Calu3 (cell line): ENCODE measurements around the gene ZNF581. TPM values are rescaled to one million over a fixed set of nuclear protein-coding genes. Genes with fewer than 3 reads are reported as not detected.

ENCODE experiments used
- BruUV-seq: library from RNA; stranded (reverse); fragments of 400-500 nt; replicated peaks from 2 replicates; lab custom pipeline; 2021; lab: Mats Ljungman, UMichigan
- CTCF ChIA-PET: fragments of 300-600 bp; sonication (Branson Sonifier 250); formaldehyde crosslinking; loops from one replicate; lab custom pipeline; 2022; ENCODE audit warnings: antibody characterized with exemption; lab: Charles Lee
- DNase-seq: peaks from one replicate; pipeline ENCODE4 v3.0.0; 2022
- H3K27ac Mint-ChIP-seq: one replicate; pipeline ENCODE4 v1.8.0; 2022; ENCODE audit warnings: mixed read lengths; ENCODE audit not compliant: unreplicated experiment
- H3K27me3 Mint-ChIP-seq: one replicate; pipeline ENCODE4 v1.8.0; 2022; ENCODE audit warnings: mixed read lengths; ENCODE audit not compliant: unreplicated experiment
- H3K36me3 Mint-ChIP-seq: one replicate; pipeline ENCODE4 v1.8.0; 2022; ENCODE audit warnings: mild to moderate bottlenecking, moderate library complexity, mixed read lengths; ENCODE audit not compliant: insufficient read depth, unreplicated experiment
- H3K4me1 Mint-ChIP-seq: one replicate; pipeline ENCODE4 v1.8.0; 2022; ENCODE audit warnings: mild to moderate bottlenecking, low read depth, mixed read lengths; ENCODE audit not compliant: unreplicated experiment
- H3K4me3 Mint-ChIP-seq: one replicate; pipeline ENCODE4 v1.8.0; 2022; ENCODE audit warnings: mild to moderate bottlenecking, low read depth, moderate library complexity, mixed read lengths; ENCODE audit not compliant: unreplicated experiment
- H3K9me3 Mint-ChIP-seq: one replicate; pipeline ENCODE4 v1.8.0; 2022; ENCODE audit warnings: low read depth, mixed read lengths; ENCODE audit not compliant: unreplicated experiment
- CTCF ChIP-seq: fragments of 200-600 bp; IDR thresholded peaks from one replicate; pipeline ENCODE4 v1.8.0; 2022; ENCODE audit warnings: antibody characterized with exemption; ENCODE audit not compliant: unreplicated experiment
- intact Hi-C: fragments of 100-400 bp; cut with micrococcal nuclease; formaldehyde crosslinking; loops from one replicate; pipeline ENCODE4 v1.10.0; 2022; ENCODE audit not compliant: unreplicated experiment
- total RNA-seq: library from RNA; stranded (reverse); gene quantifications from 2 replicates; pipeline ENCODE4 v1.2.3, GENCODE V29; 2022

ZNF581 gene
- total RNA-seq, 1 experiment from 2014 or later, result 33.1 TPM

- no TSS peak for BruUV-seq
- Mint-ChIP-seq H3K27ac (no peak overlapping the region), H3K27me3 (no peaks in the 10 kb centered on the region), H3K36me3 (peaks cover 19% of the 10 kb centered on the region), H3K9me3 (no peaks in the 10 kb centered on the region), H3K4me1 (peaks cover 21% of the 10 kb centered on the region), H3K4me3 (no peak overlapping the region)
- CTCF ChIA-PET, result interaction anchor here (0.6 to 1.3 kb wide), 3 partner anchors 8 to 485 kb away, joined by 3 to 4 read pairs (median 4); partner anchors contain the start of gene FIZ1
- no peak for TF ChIP-seq CTCF
- no peak for DNase-seq
- intact Hi-C loops, result no loop called here
Measured at GRCh38 chr19:55626350-55626749, 17.1 kb upstream of the ZNF581 start.

GRCh38 chr19:55632463-55632834 is 11.0 kb upstream of the ZNF581 start:
- intact Hi-C loops, result loop anchor here (5.0 to 10.0 kb wide), 3 partner anchors 165 to 488 kb away; partner anchors contain the start of genes RPL28, TMEM238 and TNNT1
- H3K4me3 Mint-ChIP-seq, result peak overlapping the region; percentile 22
- H3K27ac Mint-ChIP-seq, result no peak overlapping the region
- BruUV-seq, result no TSS peak
- peak; percentile 94 for DNase-seq
- CTCF ChIA-PET, result interaction anchor here (0.6 to 2.4 kb wide), 17 partner anchors 8 to 701 kb away, joined by 3 to 15 read pairs (median 7); partner anchors contain the start of genes FIZ1, ISOC2, U2AF2 and ZNF784
- TF ChIP-seq CTCF, result peak; percentile 63
- peaks cover 42% of the 10 kb centered on the region for H3K36me3 Mint-ChIP-seq
- no peaks in the 10 kb centered on the region for H3K9me3 Mint-ChIP-seq
- H3K4me1 Mint-ChIP-seq, result peaks cover 32% of the 10 kb centered on the region
- no peaks in the 10 kb centered on the region for H3K27me3 Mint-ChIP-seq

GRCh38 chr19:55633861-55634260 is 9.6 kb upstream of the ZNF581 start:
- TF ChIP-seq CTCF, result no peak
- no peaks in the 10 kb centered on the region for H3K9me3 Mint-ChIP-seq
- peaks cover 40% of the 10 kb centered on the region for H3K4me1 Mint-ChIP-seq
- H3K4me3 Mint-ChIP-seq, result no peak overlapping the region
- no peaks in the 10 kb centered on the region for H3K27me3 Mint-ChIP-seq
- no peak overlapping the region for H3K27ac Mint-ChIP-seq
- peaks cover 49% of the 10 kb centered on the region for H3K36me3 Mint-ChIP-seq
- CTCF ChIA-PET, result interaction anchor here (0.7 to 0.9 kb wide), 2 partner anchors 10 to 138 kb away, joined by 4 to 6 read pairs; partner anchors contain the start of gene ZNF784
- BruUV-seq, result no TSS peak
- DNase-seq, result no peak
- intact Hi-C loops, result loop anchor here (5.0 to 10.0 kb wide), 3 partner anchors 167 to 489 kb away; partner anchors contain the start of genes RPL28, TMEM238 and TNNT1

- no peaks in the 10 kb centered on the region for H3K9me3 Mint-ChIP-seq
- intact Hi-C loops, result loop anchor here (10.0 kb wide), 2 partner anchors 251 to 491 kb away; partner anchors contain the start of genes RPL28, TMEM238 and TNNT1
- CTCF ChIA-PET, result interaction anchor here (0.5 to 1.0 kb wide), 6 partner anchors 11 to 698 kb away, joined by 3 to 5 read pairs (median 4); partner anchors contain the start of genes FIZ1 and ZNF784
- no peak for DNase-seq
- peaks cover 53% of the 10 kb centered on the region for H3K36me3 Mint-ChIP-seq
- peak overlapping the region; percentile 91 for H3K4me3 Mint-ChIP-seq
- BruUV-seq, result TSS peak; percentile 43
- H3K27ac Mint-ChIP-seq, result peak overlapping the region; percentile 97
- no peaks in the 10 kb centered on the region for H3K27me3 Mint-ChIP-seq
- TF ChIP-seq CTCF, result no peak
- peaks cover 40% of the 10 kb centered on the region for H3K4me1 Mint-ChIP-seq
Measured at GRCh38 chr19:55635334-55635717, 8.1 kb upstream of the ZNF581 start.
